HEK293T (cell line): ENCODE measurements around the gene PDE10A.

Experiments used
- BHLHE40 ChIP-seq: fragments of 450-650 bp; IDR thresholded peaks from 2 replicates; pipeline ENCODE4 v1.6.1; 2016; ENCODE audit warnings: mild to moderate bottlenecking, moderate library complexity, borderline replicate concordance
- FOXM1 ChIP-seq: fragments of 450-650 bp; IDR thresholded peaks from 2 replicates; pipeline ENCODE4 v1.6.1; 2017; ENCODE audit warnings: mild to moderate bottlenecking, borderline replicate concordance
- HDGF ChIP-seq: fragments of 450-650 bp; IDR thresholded peaks from 2 replicates; pipeline ENCODE4 v1.6.1; 2017; ENCODE audit warnings: antibody characterized with exemption, borderline replicate concordance
- LEF1 ChIP-seq: fragments of 450-650 bp; IDR thresholded peaks from 2 replicates; pipeline ENCODE4 v1.6.1; 2017; ENCODE audit warnings: mild to moderate bottlenecking, borderline replicate concordance
- SUZ12 ChIP-seq: fragments of 450-650 bp; IDR thresholded peaks from 2 replicates; pipeline ENCODE4 v1.6.1; 2016; ENCODE audit warnings: mild to moderate bottlenecking
- TARDBP ChIP-seq: fragments of 450-650 bp; IDR thresholded peaks from 2 replicates; pipeline ENCODE4 v1.6.1; 2016
- ZNF384 ChIP-seq: fragments of 450-650 bp; IDR thresholded peaks from 2 replicates; pipeline ENCODE4 v1.6.1; 2016
- TF ChIP-seq, protein P1 (sequence below): fragments of 450-650 bp; IDR thresholded peaks from 2 replicates; pipeline ENCODE4 v1.6.1; 2016

- TF ChIP-seq HDGF (no peak), ZNF384 (no peak), BHLHE40 (no peak), SUZ12 (no peak), LEF1 (no peak), TARDBP (no peak), FOXM1 (no peak)
- TF ChIP-seq, protein P1, sequence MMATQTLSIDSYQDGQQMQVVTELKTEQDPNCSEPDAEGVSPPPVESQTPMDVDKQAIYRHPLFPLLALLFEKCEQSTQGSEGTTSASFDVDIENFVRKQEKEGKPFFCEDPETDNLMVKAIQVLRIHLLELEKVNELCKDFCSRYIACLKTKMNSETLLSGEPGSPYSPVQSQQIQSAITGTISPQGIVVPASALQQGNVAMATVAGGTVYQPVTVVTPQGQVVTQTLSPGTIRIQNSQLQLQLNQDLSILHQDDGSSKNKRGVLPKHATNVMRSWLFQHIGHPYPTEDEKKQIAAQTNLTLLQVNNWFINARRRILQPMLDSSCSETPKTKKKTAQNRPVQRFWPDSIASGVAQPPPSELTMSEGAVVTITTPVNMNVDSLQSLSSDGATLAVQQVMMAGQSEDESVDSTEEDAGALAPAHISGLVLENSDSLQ, result no peak
Measured at GRCh38 chr6:165584541-165584940, 78.5 kb downstream of the PDE10A start.
